GM19043 (cell line): ENCODE results near the gene FXYD1.
"Not testable (repeated sequence)": the region's sequence is repeated elsewhere in the genome, so short reads cannot be mapped to it uniquely, and the experiment has no call there.

ENCODE experiments used
- ATAC-seq: cut with Tn5 transposase; IDR thresholded peaks from one replicate; pipeline ENCODE4 v1.9.1; 2021; ENCODE audit warnings: low read depth; ENCODE audit not compliant: unreplicated experiment

FXYD1 gene

GRCh38 chr19:35123573-35123972 lies 15.1 kb upstream of the FXYD1 start:
- ATAC-seq: no peak

- ATAC-seq: peak; percentile 59
Observed at GRCh38 chr19:35124098-35125060, 14.2 kb upstream of the FXYD1 start.

- no peak for ATAC-seq
Observed at GRCh38 chr19:35125270-35125717, 13.3 kb upstream of the FXYD1 start.

- no peak for ATAC-seq
Observed at GRCh38 chr19:35125749-35126623, 12.6 kb upstream of the FXYD1 start.

GRCh38 chr19:35126624-35126959 lies 12.0 kb upstream of the FXYD1 start:
- no peak for ATAC-seq

- ATAC-seq: no peak
Observed at GRCh38 chr19:35127871-35128270, 10.8 kb upstream of the FXYD1 start.

- ATAC-seq: no peak
Observed at GRCh38 chr19:35128398-35129057, 10.1 kb upstream of the FXYD1 start.

- not testable (repeated sequence) for ATAC-seq
Observed at GRCh38 chr19:35129724-35130274, 8.8 kb upstream of the FXYD1 start.

- no peak for ATAC-seq
Observed at GRCh38 chr19:35130761-35131720, 7.6 kb upstream of the FXYD1 start.

GRCh38 chr19:35132254-35132653 lies 6.4 kb upstream of the FXYD1 start:
- no peak for ATAC-seq

- ATAC-seq: no peak
Observed at GRCh38 chr19:35133826-35134225, 4.8 kb upstream of the FXYD1 start.

- no peak for ATAC-seq
Observed at GRCh38 chr19:35134601-35135242, 3.9 kb upstream of the FXYD1 start, which contains the start of gene LGI4. LGI4 (minus strand) TSS chr19:35135059; CDS start chr19:35134680, 379 bp downstream.

- no peak for ATAC-seq
Observed at GRCh38 chr19:35135389-35135909, 3.2 kb upstream of the FXYD1 start.

GRCh38 chr19:35136231-35136630 lies 2.4 kb upstream of the FXYD1 start:
- ATAC-seq: no peak

- no peak for ATAC-seq
Observed at GRCh38 chr19:35136977-35137702, 1.5 kb upstream of the FXYD1 start.

GRCh38 chr19:35140207-35140961 lies 1.8 kb downstream of the FXYD1 start:
- no peak for ATAC-seq
